Hippocampal formation (tissue), 2 donors: ENCODE data around the gene MYF5.

Experiments
- DNase-seq, 2 donors: peaks; one replicate each; lab custom pipeline; 2025; lab: John Stamatoyannopoulos, UW

Gene MYF5

DNA sequence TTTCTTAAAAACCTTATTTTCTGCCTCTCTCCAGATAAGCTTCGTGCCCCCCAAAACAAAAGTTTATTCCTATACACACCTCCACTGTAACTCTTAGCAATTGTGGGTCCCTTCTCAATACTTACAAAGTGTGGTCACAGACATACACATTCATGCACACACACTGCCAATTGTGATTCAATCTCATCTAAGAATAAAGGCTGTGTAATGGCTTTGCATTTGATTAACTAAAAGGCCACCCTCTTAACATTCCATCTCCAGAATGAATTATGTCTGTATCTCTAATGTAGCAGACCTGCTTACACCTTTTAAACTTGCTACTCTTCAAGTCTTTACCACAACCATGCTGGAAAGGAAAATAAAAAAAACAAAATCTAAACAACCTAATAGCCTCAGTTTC lies 49.5 kb downstream of the MYF5 start:
- DNase-seq = no peak

DNA sequence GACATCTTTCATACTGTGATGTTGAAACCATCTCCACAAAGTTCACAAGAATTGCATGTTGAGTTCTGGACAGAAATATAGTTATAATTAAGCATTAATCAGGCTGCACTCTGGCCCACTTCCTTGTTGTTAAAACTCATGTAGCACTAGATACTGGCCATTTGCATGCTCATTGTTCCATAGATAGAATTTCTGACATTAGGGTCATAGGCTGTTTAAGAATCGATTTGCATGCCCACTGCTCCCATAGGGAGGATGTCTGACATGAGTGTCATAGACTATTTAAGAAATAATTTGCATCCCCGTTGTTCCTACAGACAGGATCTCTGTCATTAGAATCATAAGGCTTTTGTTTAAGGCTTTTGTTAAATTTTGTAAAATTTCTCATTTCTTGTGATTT lies 50.2 kb downstream of the MYF5 start:
- DNase-seq = no peak
